Measurements from ENCODE around the gene TIMM23B. TPM values are rescaled to one million over a fixed set of nuclear protein-coding genes. Genes with fewer than 3 reads are reported as not detected.
"Not testable (repeated sequence)": the region's sequence is repeated elsewhere in the genome, so short reads cannot be mapped to it uniquely, and the experiment has no call there.

The TIMM23B gene
- 24.3 TPM for total RNA-seq

GRCh38 chr10:49941447-49942338 is at the start of gene TIMM23B, which contains the start of gene PARG:
Gene TIMM23B, plus strand, starts transcription at chr10:49942053. Its CDS starts 142 bp downstream, at chr10:49942195.
Gene PARG, minus strand, starts transcription at chr10:49942027. Its CDS starts 302 bp downstream, at chr10:49941725.
- peak; percentile 90 for DNase-seq

- DNase-seq = not testable (repeated sequence)
These were observed 41.9 kb upstream of the TIMM23B start for GRCh38 chr10:49899999-49900398.

- DNase-seq = not testable (repeated sequence)
These were observed 41.4 kb upstream of the TIMM23B start for GRCh38 chr10:49900406-49900805.

GRCh38 chr10:49903829-49904228 is 38.0 kb upstream of the TIMM23B start:
- DNase-seq = not testable (repeated sequence)

GRCh38 chr10:49908290-49909080 is 33.4 kb upstream of the TIMM23B start:
- DNase-seq = not testable (repeated sequence)

- DNase-seq = not testable (repeated sequence)
These were observed 31.6 kb upstream of the TIMM23B start for GRCh38 chr10:49910295-49910694.

GRCh38 chr10:49916451-49916850 is 25.4 kb upstream of the TIMM23B start:
- not testable (repeated sequence) for DNase-seq

- not testable (repeated sequence) for DNase-seq
These were observed 23.9 kb upstream of the TIMM23B start for GRCh38 chr10:49917927-49918326.

GRCh38 chr10:49922041-49922440 is 19.8 kb upstream of the TIMM23B start:
- DNase-seq = not testable (repeated sequence)

GRCh38 chr10:49923572-49923971 is 18.3 kb upstream of the TIMM23B start:
- DNase-seq = not testable (repeated sequence)

GRCh38 chr10:49931276-49931675 is 10.6 kb upstream of the TIMM23B start:
- DNase-seq = not testable (repeated sequence)

- not testable (repeated sequence) for DNase-seq
These were observed 9.7 kb upstream of the TIMM23B start for GRCh38 chr10:49931959-49932728.

GRCh38 chr10:49942339-49942705 is 469 bp downstream of the TIMM23B start:
- DNase-seq = peak; percentile 1

- DNase-seq = not testable (repeated sequence)
These were observed 1.8 kb downstream of the TIMM23B start for GRCh38 chr10:49943607-49944006.

GRCh38 chr10:49948142-49948541 is 6.3 kb downstream of the TIMM23B start:
- not testable (repeated sequence) for DNase-seq

GRCh38 chr10:49948737-49949136 is 6.9 kb downstream of the TIMM23B start:
- DNase-seq = not testable (repeated sequence)

- DNase-seq = not testable (repeated sequence)
These were observed 10.2 kb downstream of the TIMM23B start for GRCh38 chr10:49952006-49952405.

GRCh38 chr10:49953122-49953521 is 11.3 kb downstream of the TIMM23B start:
- DNase-seq = not testable (repeated sequence)

- DNase-seq = not testable (repeated sequence)
These were observed 28.5 kb downstream of the TIMM23B start for GRCh38 chr10:49970331-49970857.

GRCh38 chr10:49971466-49971865 is 29.6 kb downstream of the TIMM23B start:
- DNase-seq = not testable (repeated sequence)

- not testable (repeated sequence) for DNase-seq
These were observed 30.2 kb downstream of the TIMM23B start for GRCh38 chr10:49972094-49972493.

GRCh38 chr10:49977756-49978155 is 35.9 kb downstream of the TIMM23B start:
- not testable (repeated sequence) for DNase-seq
